Right ventricle myocardium superior (tissue), 1 donor: Measurements from ENCODE around the gene RNASEL. TPM values are rescaled to one million over a fixed set of nuclear protein-coding genes. Genes with fewer than 3 reads are reported as not detected.

Experiments
- total RNA-seq: library from RNA; stranded (reverse); fragmentation: NEBNext Ultra II Directional; extraction: Animal tissue kit (Norgen Biotek cat#: 25700); gene quantifications from one replicate; pipeline ENCODE4 v1.2.1, GENCODE V29; 2021
- donor health status: DM: no; HTN: yes; CAD: no; lungs with severe emphysema.

RNASEL gene
- total RNA-seq, 1 donor from 2014 or later, result 3.3 TPM

Other genes with a start within 250 kb of the RNASEL start
- gene GLUL, start 197.5 kb downstream of the RNASEL start, total RNA-seq, result 384 TPM
- gene TEDDM1, start 188.6 kb downstream of the RNASEL start, total RNA-seq, result not detected
- gene RGSL1, start 139.1 kb downstream of the RNASEL start, total RNA-seq, result not detected
- 1.0 TPM for gene RGS16, start 15.1 kb upstream of the RNASEL start, total RNA-seq
- gene RGS8, start 95.3 kb upstream of the RNASEL start, total RNA-seq, result not detected
- 5.3 TPM for gene NPL, start 200.5 kb upstream of the RNASEL start, total RNA-seq